WTC11 (cell line): ENCODE measurements around the gene TEKT2. TPM values are rescaled to one million over a fixed set of nuclear protein-coding genes. Genes with fewer than 3 reads are reported as not detected.
A peak's percentile ranks its signal among the peaks of the same experiment; 100 is the strongest.

Experiments
- ATAC-seq: fragments of 200-7000 bp; cut with Tn5 transposase; 2 replicates; pipeline ENCODE4 v1.10.0; 2021; ENCODE audit warnings: mild to moderate bottlenecking, moderate library complexity
- CTCF ChIA-PET: fragments of 300-600 bp; sonication (Branson Sonifier 250); formaldehyde crosslinking; loops from one replicate; lab custom pipeline; 2021; ENCODE audit warnings: antibody characterized with exemption; lab: Charles Lee
- POLR2A ChIA-PET: fragments of 350-600 bp; sonication (Branson Sonifier 250); formaldehyde crosslinking; loops from one replicate; lab custom pipeline; 2021; ENCODE audit warnings: antibody characterized with exemption; lab: Charles Lee
- DNase-seq: peaks from one replicate; pipeline ENCODE4 v3.0.0; 2021; ENCODE audit warnings: low spot score
- H3K27ac Mint-ChIP-seq: 2 replicates; pipeline ENCODE4 v1.8.0; 2021; ENCODE audit warnings: mixed read lengths
- H3K27me3 Mint-ChIP-seq: 2 replicates; pipeline ENCODE4 v1.8.0; 2021; ENCODE audit warnings: low read depth, mild to moderate bottlenecking, moderate library complexity, mixed read lengths
- H3K36me3 Mint-ChIP-seq: 2 replicates; pipeline ENCODE4 v1.8.0; 2021; ENCODE audit warnings: mixed read lengths
- H3K4me1 Mint-ChIP-seq: 2 replicates; pipeline ENCODE4 v1.8.0; 2022; ENCODE audit warnings: mixed read lengths
- H3K4me3 Mint-ChIP-seq: 2 replicates; pipeline ENCODE4 v1.8.0; 2021; ENCODE audit warnings: mild to moderate bottlenecking, moderate library complexity, mixed read lengths
- H3K9me3 Mint-ChIP-seq: 2 replicates; pipeline ENCODE4 v1.8.0; 2021; ENCODE audit warnings: mixed read lengths
- ATF1 ChIP-seq: sonication (generic); formaldehyde crosslinking; IDR thresholded peaks from 2 replicates; pipeline ENCODE4 v1.8.1; 2023; ENCODE audit warnings: mild to moderate bottlenecking, moderate library complexity, missing genetic modification reagents
- CBFB ChIP-seq: sonication (generic); formaldehyde crosslinking; IDR thresholded peaks from 2 replicates; pipeline ENCODE4 v1.8.1; 2022; ENCODE audit warnings: mild to moderate bottlenecking, low read depth, missing genetic modification reagents
- CREM ChIP-seq: sonication (generic); formaldehyde crosslinking; IDR thresholded peaks from 2 replicates; pipeline ENCODE4 v1.8.1; 2022; ENCODE audit warnings: mild to moderate bottlenecking, missing genetic modification reagents, moderate library complexity
- FOXK1 ChIP-seq: sonication (generic); formaldehyde crosslinking; IDR thresholded peaks from 2 replicates; pipeline ENCODE4 v1.8.0; 2022; ENCODE audit warnings: mild to moderate bottlenecking, moderate library complexity, missing genetic modification reagents
- HMGA2 ChIP-seq: fragments of 250-450 bp; sonication (Bioruptor Pico); IDR thresholded peaks from 2 replicates; pipeline ENCODE4 v1.4.0; 2021; ENCODE audit warnings: mild to moderate bottlenecking, moderate library complexity
- OVOL2 ChIP-seq: fragments of 250-450 bp; sonication (Bioruptor Pico); IDR thresholded peaks from 2 replicates; pipeline ENCODE4 v1.9.0; 2021; ENCODE audit warnings: mild to moderate bottlenecking, borderline replicate concordance
- SOX15 ChIP-seq: fragments of 250-450 bp; sonication (Bioruptor Pico); IDR thresholded peaks from 2 replicates; pipeline ENCODE4 v1.9.0; 2021; ENCODE audit warnings: mild to moderate bottlenecking
- SP1 ChIP-seq: sonication (generic); formaldehyde crosslinking; conservative IDR thresholded peaks from 2 replicates; pipeline ENCODE4 v1.8.1; 2022; ENCODE audit warnings: missing genetic modification reagents
- TEAD1 ChIP-seq: sonication (generic); formaldehyde crosslinking; IDR thresholded peaks from 2 replicates; pipeline ENCODE4 v1.8.0; 2022; ENCODE audit warnings: mild to moderate bottlenecking, missing genetic modification reagents
- TP53 ChIP-seq: sonication (generic); formaldehyde crosslinking; IDR thresholded peaks from 2 replicates; pipeline ENCODE4 v1.8.1; 2023; ENCODE audit warnings: mild to moderate bottlenecking, missing genetic modification reagents
- ZNF423 ChIP-seq: fragments of 250-450 bp; sonication (Bioruptor Pico); IDR thresholded peaks from 2 replicates; pipeline ENCODE4 v2.1.2; 2022; ENCODE audit warnings: mild to moderate bottlenecking, moderate library complexity
- total RNA-seq: library from RNA; stranded (reverse); gene quantifications from 3 replicates; pipeline ENCODE4 v1.2.3, GENCODE V29; 2021
- TF ChIP-seq, protein P1 (sequence below): sonication (generic); formaldehyde crosslinking; IDR thresholded peaks from 2 replicates; pipeline ENCODE4 v1.8.0; 2022; ENCODE audit warnings: missing genetic modification reagents
- TF ChIP-seq, protein P2 (sequence below): fragments of 250-450 bp; sonication (Bioruptor Pico); IDR thresholded peaks from 2 replicates; pipeline ENCODE4 v1.9.0; 2021; ENCODE audit warnings: moderate library complexity, mild to moderate bottlenecking, inconsistent platforms, borderline replicate concordance
- TF ChIP-seq, protein P3 (sequence below): sonication (generic); formaldehyde crosslinking; IDR thresholded peaks from 2 replicates; pipeline ENCODE4 v1.8.0; 2022; ENCODE audit warnings: mild to moderate bottlenecking, missing genetic modification reagents
- TF ChIP-seq, protein P4 (sequence below): fragments of 250-450 bp; sonication (Bioruptor Pico); IDR thresholded peaks from 2 replicates; pipeline ENCODE4 v1.8.0; 2021; ENCODE audit warnings: mild to moderate bottlenecking
- TF ChIP-seq, protein P5 (sequence below): sonication (generic); formaldehyde crosslinking; IDR thresholded peaks from 2 replicates; pipeline ENCODE4 v1.8.1; 2023; ENCODE audit warnings: mild to moderate bottlenecking, missing genetic modification reagents, borderline replicate concordance

The TEKT2 gene
- total RNA-seq, 1 experiment from 2014 or later: 1.9 TPM

DNA sequence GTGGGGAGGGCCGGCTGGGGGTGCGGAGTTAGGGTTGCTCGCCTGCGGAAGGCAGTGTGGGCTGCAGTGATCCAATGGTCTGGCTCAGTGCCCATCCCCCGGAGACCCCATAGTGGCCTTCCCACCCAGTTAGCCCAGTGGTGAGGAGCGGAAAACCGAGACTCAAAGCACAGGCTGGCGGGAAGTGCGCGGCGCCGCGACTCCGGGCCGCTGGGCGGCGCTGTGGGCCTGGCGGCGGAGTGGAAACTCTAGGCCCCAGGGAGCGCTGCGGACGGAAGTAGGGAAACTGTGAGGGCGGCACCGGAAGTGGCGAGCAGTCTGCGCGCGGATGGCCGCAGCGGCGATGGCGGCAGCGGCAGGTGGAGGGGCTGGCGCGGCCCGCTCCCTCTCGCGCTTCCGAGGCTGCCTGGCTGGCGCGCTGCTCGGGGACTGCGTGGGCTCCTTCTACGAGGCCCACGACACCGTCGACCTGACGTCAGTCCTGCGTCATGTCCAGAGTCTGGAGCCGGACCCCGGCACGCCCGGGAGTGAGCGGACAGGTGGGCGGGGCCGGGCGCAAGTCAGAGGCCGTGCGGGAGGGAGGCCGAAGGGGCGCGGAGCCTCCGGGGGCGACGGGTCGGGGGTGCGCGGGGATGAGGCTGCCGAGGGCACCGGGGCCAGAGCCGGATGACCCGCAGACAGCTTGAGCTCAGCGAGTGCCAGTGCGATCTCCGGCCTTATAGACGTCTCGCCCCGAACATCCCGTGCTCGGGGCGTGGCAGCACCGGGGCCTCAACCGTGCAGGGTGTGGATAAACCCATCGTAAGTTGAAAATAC lies 4.9 kb downstream of the TEKT2 start, which contains the start of gene ADPRS (continued):
- no peak for TF ChIP-seq SOX15 (CRISPR knock-in tag)

DNA sequence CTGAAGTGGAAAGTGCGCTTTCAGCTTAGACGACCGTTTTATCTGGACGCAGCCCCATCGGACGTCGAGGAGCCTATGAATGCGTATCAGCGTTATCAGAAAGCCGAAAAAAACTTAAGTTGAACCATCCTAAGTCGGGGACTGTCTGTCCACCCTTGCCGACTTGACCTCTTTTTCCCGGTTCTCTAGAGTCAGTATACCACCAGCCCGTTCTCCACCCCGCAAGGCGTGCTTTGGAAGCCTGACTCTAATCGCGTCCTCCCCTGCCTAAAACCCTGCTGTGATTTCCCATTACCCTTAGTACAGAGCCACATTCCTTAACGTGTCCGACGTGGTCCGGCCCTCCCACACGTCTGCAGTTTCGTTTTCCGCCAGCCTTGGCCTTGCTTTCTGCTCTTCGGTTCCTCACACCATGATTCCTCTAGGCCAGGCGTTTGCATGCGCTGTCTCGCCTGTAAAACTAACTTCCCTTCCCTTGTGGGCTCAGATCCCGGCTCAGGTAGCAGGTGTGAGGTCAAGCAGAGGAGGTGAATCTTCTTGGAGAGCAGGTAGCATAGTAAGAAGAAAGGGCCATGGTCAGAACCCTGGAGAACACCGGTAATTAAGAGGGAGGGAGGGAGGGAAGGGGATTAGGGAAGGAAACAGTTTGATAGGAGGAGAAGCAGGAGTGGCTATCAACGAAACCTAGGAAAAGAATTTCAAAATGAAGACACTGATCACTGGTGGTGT lies 5.7 kb downstream of the TEKT2 start:
- Mint-ChIP-seq H3K36me3 (peaks cover 26% of the 10 kb centered on the region), H3K9me3 (no peaks in the 10 kb centered on the region), H3K27me3 (peaks cover 2% of the 10 kb centered on the region), H3K4me3 (peak overlapping the region; percentile 91), H3K4me1 (peaks cover 13% of the 10 kb centered on the region), H3K27ac (peak overlapping the region; percentile 92)
- ATAC-seq (peak; percentile 10), DNase-seq (peak; percentile 27)
- CTCF ChIA-PET: interaction anchor here (0.8 kb wide), 1 partner anchor 29 kb away, joined by 3 read pairs; no protein-coding TSS in a partner anchor
- TF ChIP-seq, protein P1, sequence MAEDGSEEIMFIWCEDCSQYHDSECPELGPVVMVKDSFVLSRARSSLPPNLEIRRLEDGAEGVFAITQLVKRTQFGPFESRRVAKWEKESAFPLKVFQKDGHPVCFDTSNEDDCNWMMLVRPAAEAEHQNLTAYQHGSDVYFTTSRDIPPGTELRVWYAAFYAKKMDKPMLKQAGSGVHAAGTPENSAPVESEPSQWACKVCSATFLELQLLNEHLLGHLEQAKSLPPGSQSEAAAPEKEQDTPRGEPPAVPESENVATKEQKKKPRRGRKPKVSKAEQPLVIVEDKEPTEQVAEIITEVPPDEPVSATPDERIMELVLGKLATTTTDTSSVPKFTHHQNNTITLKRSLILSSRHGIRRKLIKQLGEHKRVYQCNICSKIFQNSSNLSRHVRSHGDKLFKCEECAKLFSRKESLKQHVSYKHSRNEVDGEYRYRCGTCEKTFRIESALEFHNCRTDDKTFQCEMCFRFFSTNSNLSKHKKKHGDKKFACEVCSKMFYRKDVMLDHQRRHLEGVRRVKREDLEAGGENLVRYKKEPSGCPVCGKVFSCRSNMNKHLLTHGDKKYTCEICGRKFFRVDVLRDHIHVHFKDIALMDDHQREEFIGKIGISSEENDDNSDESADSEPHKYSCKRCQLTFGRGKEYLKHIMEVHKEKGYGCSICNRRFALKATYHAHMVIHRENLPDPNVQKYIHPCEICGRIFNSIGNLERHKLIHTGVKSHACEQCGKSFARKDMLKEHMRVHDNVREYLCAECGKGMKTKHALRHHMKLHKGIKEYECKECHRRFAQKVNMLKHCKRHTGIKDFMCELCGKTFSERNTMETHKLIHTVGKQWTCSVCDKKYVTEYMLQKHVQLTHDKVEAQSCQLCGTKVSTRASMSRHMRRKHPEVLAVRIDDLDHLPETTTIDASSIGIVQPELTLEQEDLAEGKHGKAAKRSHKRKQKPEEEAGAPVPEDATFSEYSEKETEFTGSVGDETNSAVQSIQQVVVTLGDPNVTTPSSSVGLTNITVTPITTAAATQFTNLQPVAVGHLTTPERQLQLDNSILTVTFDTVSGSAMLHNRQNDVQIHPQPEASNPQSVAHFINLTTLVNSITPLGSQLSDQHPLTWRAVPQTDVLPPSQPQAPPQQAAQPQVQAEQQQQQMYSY (CRISPR knock-in tag): no peak
- TF ChIP-seq HMGA2 (CRISPR knock-in tag) (no peak), CBFB (CRISPR knock-in tag) (no peak), SOX15 (CRISPR knock-in tag) (no peak), ZNF423 (no peak), FOXK1 (CRISPR knock-in tag) (no peak)
- TF ChIP-seq, protein P2, sequence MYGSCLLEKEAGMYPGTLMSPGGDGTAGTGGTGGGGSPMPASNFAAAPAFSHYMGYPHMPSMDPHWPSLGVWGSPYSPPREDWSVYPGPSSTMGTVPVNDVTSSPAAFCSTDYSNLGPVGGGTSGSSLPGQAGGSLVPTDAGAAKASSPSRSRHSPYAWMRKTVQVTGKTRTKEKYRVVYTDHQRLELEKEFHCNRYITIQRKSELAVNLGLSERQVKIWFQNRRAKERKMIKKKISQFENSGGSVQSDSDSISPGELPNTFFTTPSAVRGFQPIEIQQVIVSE (CRISPR knock-in tag): no peak
- TF ChIP-seq, protein P3, sequence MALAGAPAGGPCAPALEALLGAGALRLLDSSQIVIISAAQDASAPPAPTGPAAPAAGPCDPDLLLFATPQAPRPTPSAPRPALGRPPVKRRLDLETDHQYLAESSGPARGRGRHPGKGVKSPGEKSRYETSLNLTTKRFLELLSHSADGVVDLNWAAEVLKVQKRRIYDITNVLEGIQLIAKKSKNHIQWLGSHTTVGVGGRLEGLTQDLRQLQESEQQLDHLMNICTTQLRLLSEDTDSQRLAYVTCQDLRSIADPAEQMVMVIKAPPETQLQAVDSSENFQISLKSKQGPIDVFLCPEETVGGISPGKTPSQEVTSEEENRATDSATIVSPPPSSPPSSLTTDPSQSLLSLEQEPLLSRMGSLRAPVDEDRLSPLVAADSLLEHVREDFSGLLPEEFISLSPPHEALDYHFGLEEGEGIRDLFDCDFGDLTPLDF (CRISPR knock-in tag): no peak
- POLR2A ChIA-PET: no interaction called here

DNA sequence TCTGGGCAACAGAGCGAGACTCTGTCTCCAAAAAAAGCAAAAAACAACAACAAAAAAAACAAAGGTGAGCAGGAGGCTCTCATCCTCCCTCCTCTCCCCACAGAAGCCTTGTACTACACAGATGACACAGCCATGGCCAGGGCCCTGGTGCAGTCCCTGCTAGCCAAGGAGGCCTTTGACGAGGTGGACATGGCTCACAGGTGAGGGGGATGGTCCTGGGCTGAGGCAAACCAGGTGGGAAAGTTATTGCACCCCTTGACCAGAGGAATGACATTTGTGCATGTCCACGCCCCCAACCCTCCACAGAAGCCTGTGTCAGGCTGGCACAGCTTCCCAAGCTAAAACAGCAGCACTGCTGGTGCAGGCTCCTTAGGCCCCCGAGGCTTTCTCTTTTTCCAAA lies 7.2 kb downstream of the TEKT2 start:
- no peak for ATAC-seq
- Mint-ChIP-seq H3K4me3 (no peak overlapping the region), H3K27ac (no peak overlapping the region), H3K36me3 (peaks cover 26% of the 10 kb centered on the region), H3K4me1 (peaks cover 13% of the 10 kb centered on the region), H3K27me3 (no peaks in the 10 kb centered on the region; the same call in 1 of the 2 replicates), H3K9me3 (no peaks in the 10 kb centered on the region)
- POLR2A ChIA-PET: no interaction called here
- peak; percentile 3 for DNase-seq
- CTCF ChIA-PET: no interaction called here
- no peak for TF ChIP-seq ZNF423
- TF ChIP-seq, protein P1 (CRISPR knock-in tag): no peak
- TF ChIP-seq, protein P4, sequence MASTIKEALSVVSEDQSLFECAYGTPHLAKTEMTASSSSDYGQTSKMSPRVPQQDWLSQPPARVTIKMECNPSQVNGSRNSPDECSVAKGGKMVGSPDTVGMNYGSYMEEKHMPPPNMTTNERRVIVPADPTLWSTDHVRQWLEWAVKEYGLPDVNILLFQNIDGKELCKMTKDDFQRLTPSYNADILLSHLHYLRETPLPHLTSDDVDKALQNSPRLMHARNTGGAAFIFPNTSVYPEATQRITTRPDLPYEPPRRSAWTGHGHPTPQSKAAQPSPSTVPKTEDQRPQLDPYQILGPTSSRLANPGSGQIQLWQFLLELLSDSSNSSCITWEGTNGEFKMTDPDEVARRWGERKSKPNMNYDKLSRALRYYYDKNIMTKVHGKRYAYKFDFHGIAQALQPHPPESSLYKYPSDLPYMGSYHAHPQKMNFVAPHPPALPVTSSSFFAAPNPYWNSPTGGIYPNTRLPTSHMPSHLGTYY (CRISPR knock-in tag): no peak
- TF ChIP-seq, protein P5, sequence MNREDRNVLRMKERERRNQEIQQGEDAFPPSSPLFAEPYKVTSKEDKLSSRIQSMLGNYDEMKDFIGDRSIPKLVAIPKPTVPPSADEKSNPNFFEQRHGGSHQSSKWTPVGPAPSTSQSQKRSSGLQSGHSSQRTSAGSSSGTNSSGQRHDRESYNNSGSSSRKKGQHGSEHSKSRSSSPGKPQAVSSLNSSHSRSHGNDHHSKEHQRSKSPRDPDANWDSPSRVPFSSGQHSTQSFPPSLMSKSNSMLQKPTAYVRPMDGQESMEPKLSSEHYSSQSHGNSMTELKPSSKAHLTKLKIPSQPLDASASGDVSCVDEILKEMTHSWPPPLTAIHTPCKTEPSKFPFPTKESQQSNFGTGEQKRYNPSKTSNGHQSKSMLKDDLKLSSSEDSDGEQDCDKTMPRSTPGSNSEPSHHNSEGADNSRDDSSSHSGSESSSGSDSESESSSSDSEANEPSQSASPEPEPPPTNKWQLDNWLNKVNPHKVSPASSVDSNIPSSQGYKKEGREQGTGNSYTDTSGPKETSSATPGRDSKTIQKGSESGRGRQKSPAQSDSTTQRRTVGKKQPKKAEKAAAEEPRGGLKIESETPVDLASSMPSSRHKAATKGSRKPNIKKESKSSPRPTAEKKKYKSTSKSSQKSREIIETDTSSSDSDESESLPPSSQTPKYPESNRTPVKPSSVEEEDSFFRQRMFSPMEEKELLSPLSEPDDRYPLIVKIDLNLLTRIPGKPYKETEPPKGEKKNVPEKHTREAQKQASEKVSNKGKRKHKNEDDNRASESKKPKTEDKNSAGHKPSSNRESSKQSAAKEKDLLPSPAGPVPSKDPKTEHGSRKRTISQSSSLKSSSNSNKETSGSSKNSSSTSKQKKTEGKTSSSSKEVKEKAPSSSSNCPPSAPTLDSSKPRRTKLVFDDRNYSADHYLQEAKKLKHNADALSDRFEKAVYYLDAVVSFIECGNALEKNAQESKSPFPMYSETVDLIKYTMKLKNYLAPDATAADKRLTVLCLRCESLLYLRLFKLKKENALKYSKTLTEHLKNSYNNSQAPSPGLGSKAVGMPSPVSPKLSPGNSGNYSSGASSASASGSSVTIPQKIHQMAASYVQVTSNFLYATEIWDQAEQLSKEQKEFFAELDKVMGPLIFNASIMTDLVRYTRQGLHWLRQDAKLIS (CRISPR knock-in tag): no peak
- no peak for TF ChIP-seq OVOL2
- TF ChIP-seq TP53: no peak
- TF ChIP-seq SP1: no peak
- TF ChIP-seq TEAD1: no peak
- no peak for TF ChIP-seq ATF1 (CRISPR knock-in tag)
- TF ChIP-seq CREM (CRISPR knock-in tag): no peak
